ENCODE data around the gene GREB1.

GRCh38 chr2:11512431-11512830 is 21.4 kb upstream of the GREB1 start:
- TF ChIP-seq CTCF (IDR thresholded peaks at IDR 0.05), result no peak
- no peak for TF ChIP-seq EZH2 (IDR thresholded peaks at IDR 0.05; ENCODE audit: borderline replicate concordance, insufficient read depth, low read depth, low read length, poor library complexity, severe bottlenecking)

Measured in B cell (primary cell).